Fibroblast of pulmonary artery (primary cell): Measurements from ENCODE around the gene LRRC43.

Source experiments
- DNase-seq: peaks from one replicate; pipeline ENCODE4 v3.0.0-alpha.2; 2010; ENCODE audit warnings: low read depth
- H3K4me3 ChIP-seq: replicated peaks from 2 replicates; pipeline ENCODE4 v1.5.1; 2011; ENCODE audit warnings: low read depth, mild to moderate bottlenecking, control low read depth, low read length, moderate library complexity
- CTCF ChIP-seq: IDR thresholded peaks from 2 replicates; pipeline ENCODE4 v1.5.1; 2011; ENCODE audit warnings: mild to moderate bottlenecking, control low read depth, low read length, inconsistent platforms; ENCODE audit errors: missing control alignments

Gene LRRC43

GRCh38 chr12:122155705-122156104, 27.2 kb upstream of the LRRC43 start:
- H3K4me3 ChIP-seq = no peak overlapping the region
- no peak for TF ChIP-seq CTCF
- DNase-seq = no peak

GRCh38 chr12:122158700-122159285, 24.1 kb upstream of the LRRC43 start:
- no peak overlapping the region for H3K4me3 ChIP-seq
- DNase-seq = no peak
- no peak for TF ChIP-seq CTCF

- no peak for DNase-seq
- TF ChIP-seq CTCF = no peak
- no peak overlapping the region for H3K4me3 ChIP-seq
These were observed 23.0 kb upstream of the LRRC43 start for GRCh38 chr12:122159882-122160281.

- H3K4me3 ChIP-seq = no peak overlapping the region
- no peak for TF ChIP-seq CTCF
- no peak for DNase-seq
These were observed 22.2 kb upstream of the LRRC43 start for GRCh38 chr12:122160761-122161160.

- no peak for DNase-seq
- TF ChIP-seq CTCF = no peak
These were observed 21.2 kb upstream of the LRRC43 start for GRCh38 chr12:122161682-122162081.

GRCh38 chr12:122162976-122163375, 19.9 kb upstream of the LRRC43 start:
- H3K4me3 ChIP-seq = no peak overlapping the region
- TF ChIP-seq CTCF = no peak
- DNase-seq = no peak

More at GRCh38 chr12:122161682-122162081, 21.2 kb upstream of the LRRC43 start:
- no peak overlapping the region for H3K4me3 ChIP-seq

GRCh38 chr12:122166422-122167349, 16.2 kb upstream of the LRRC43 start:
- TF ChIP-seq CTCF = no peak
- no peak overlapping the region for H3K4me3 ChIP-seq
- no peak for DNase-seq
